Renal cortical epithelial cell (primary cell): ENCODE measurements around the gene UBA5. TPM values are rescaled to one million over a fixed set of nuclear protein-coding genes. Genes with fewer than 3 reads are reported as not detected.

Source experiments
- DNase-seq: peaks from one replicate; pipeline ENCODE4 v3.0.0-alpha.2; 2011; ENCODE audit warnings: low read depth
- total RNA-seq: library from RNA; depleted of rRNA; stranded (reverse); fragments of >200 nt; gene quantifications from 2 replicates; pipeline ENCODE4 v1.2.3, GENCODE V29; 2014

UBA5 gene
- total RNA-seq, 1 donor from 2014 or later = 43.2 TPM

DNA sequence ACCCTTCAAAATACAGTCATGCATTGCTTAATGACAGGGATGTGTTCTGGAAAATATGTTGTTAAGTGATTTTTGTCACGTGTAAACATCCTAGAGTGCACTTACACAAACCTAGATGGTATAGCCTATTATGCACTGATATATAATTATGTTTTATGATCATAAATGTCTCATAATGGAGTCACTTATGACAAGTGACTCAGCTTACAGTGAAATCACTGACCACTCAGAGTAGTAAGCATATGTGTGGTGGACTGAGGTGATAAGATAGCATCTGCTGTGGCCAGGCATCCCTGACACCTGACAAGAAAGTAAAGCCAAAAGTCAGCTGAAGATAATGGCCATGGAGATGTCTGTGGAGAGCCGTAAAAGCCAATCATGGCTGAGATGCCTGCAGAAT is 5.9 kb upstream of the UBA5 start:
- no peak for DNase-seq

DNA sequence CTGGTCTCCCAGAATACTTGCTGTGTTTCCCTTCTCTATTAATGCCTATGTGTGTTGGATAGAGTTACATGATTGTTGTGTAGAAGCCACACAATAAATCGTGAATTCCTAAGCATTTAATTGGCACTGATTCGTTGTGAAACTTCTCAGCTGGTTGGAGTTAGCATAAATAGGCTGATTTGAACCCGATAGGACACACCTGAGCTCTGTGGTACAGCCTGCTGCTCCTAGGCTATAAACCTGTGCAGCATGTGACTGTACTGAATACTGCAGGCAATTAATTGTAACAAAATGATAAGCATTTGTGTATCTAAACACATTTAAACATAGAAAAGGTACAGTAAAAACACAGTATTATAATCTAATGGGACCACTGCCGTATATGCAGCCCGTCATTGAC is 5.4 kb upstream of the UBA5 start:
- DNase-seq = peak; percentile 39

DNA sequence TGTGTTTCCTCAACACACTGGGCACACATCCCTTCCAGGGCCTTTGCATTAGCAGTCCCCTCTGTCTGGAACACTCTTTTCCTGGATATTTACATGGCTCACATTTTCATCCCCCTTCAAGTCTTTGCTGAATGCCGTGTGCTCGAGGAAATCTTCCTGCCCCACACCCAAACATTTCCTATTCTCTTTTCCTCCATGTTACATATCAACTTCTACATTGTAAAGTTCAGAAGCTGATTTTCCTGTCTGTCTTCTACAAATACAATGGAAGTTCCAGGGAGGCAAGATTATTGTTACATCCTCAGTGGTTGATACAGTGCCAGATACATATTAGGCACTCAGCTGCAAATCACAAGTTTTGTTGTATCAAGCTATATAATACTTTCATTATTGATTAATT is 4.7 kb upstream of the UBA5 start:
- no peak for DNase-seq

DNA sequence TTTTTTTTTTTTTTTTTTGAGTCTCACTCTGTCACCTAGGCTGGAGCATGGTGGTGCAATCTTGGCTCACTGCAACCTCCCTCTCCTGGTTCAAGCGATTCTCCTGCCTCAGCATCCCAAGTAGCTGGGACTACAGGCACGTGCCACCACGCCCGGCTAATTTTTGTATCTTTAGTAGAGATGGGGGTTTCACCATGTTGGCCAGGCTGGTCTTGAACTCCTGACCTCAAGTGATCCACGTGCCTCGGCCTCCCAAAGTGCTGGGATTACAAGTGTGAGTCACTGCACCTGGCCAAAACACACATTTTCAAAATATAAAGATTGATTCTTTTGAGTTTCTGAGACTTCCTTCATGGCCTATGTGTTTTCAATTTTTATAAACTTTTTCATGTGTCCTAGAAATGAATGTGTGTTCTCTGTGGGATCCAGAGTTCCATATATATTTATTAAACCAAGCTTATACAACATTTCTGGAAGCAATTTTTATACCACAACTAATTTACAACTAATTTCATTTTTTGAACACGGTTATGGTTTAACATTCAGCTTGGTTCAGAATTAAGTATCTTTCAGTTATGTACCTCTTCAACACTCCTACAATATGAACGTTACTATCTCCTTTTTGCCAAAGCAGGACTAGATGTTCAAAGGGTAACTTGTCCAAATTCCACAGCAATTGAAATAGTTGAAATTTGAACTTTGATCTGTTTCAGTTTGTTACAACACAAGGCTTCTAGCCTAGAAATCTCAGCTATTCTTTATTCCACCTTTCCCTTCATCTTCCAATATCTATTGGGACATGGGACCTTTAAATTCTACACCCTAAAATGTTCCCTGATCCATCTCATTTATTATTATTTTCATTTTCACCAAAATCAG is 2.0 kb upstream of the UBA5 start:
- DNase-seq = peak; percentile 25

DNA sequence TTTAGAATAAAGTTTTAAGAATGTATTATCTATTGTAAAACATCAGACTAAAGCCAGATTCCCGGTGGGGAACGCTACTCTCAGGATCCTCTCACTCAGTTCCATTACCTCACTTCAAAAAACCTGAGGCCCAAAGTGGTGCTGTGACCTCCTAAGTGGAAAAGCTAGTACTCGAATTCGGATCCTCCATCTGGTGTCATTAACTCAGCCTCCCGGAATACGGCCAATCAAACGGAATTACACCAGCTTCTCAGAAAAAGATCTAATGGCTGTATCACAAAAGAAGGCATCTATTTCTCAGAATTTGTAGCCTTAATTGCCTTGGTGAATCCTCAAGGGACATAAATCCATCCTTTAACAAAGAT is 1.1 kb upstream of the UBA5 start:
- no peak for DNase-seq

DNA sequence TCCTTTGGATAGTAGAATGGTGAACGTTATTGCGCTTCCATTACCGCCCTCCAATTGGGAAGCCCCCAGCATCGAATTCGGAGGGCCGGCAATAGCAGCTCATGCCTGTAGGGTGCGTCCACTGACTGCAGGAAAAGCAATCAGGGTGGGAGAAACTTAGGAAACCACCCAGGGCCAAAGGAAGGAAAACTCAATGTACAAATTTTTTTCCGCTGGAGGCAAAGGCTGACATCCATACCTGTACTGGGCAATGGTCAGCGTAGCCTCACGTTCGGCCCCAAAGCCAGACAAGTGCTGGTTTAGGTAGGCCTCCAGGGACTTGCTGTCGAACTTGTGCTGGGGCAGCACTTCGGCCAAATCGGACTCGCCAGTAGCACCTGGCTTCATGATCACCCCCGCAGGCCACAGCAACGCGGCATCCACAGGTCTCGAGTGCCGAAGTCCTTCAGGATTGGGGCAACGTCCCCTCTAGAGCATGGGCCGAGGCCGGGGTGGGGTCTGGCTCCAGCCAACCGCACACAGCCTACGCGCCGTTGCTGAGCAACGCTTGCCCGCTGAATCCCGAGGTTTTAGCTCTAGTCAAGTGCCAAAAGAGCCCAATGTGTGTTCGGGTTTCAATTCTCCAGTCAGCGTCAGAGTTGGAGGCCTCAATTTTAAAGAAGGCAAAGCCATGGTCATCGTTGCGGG is 621 bp upstream of the UBA5 start, which contains the start of gene ACAD11:
ACAD11 (minus strand) TSS at position 445 of the 687 bp plus-strand sequence; CDS start at position 387, 58 bp downstream.
- DNase-seq = peak; percentile 73

DNA sequence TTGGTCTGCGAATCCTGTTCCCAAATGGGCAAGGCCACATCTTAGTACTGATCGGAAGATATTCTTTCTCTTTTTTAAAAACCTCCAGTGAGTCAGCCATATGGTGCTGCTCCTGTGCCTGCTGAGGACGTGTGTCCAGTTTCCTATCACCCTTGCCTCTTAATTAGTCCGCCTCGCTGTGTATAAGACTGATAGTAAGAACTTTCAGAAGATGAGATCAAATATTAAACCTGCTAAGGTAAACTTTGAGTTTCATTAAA is 612 bp downstream of the UBA5 start:
- no peak for DNase-seq

DNA sequence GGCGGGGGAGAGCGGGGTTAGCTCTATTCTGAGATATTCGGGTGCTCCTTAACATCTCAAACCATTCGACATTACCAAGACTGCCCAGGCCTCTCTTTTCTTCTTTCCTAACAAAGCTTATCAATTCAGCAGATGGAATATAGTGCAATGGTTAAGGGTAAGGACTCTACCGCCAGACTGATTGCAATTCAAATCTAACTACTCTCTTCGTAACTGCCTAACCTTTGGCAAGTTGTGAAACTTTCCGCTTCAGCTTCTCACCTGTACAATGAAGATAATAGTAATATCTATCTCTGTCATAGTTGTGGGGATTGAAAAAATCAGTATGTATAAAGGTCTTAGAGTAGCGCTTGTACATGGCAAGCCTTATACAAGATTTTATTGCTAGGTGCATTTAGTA is 972 bp downstream of the UBA5 start:
- no peak for DNase-seq

DNA sequence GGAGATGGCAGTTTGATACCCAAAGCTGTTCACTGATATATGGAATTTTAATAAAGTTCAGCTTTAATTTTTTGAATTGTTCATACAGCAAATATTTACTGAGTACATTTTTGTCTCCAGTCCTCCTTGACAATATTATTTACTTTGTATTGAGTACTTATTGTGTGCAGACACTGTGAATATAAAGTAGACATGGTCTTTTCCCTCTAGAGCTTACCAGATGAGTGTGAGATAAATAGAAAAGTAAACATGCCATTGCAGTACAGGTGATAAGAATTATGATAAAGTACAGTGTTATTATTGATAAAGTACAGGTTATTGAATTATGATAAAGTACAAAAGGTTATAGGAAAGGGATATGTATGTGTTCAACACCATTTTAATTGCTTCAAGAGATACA is 2.1 kb downstream of the UBA5 start:
- DNase-seq = no peak

DNA sequence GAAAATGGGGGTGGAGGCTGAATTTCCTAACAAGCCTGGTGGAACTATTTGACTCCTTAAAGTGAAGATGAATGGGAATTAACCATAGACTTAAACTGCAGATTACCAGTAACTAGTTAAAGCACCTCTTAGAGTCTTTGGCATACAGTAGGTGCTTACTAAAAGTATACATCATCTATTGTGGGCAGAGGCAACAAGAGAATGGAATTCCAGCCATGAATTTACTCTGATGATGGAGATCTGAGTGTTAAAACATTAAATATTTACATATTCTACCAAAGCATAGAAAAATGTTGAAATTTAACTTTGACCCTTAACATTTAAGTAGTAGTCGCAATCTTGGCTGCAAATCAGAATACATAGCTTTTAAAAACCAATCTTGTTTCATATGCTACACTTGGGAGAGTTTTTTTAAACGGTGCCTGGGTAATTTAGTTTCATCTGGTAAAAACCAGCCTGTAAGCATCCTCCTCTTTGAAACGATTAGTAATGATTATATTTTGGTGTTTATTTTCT is 5.2 kb downstream of the UBA5 start:
- DNase-seq = no peak

DNA sequence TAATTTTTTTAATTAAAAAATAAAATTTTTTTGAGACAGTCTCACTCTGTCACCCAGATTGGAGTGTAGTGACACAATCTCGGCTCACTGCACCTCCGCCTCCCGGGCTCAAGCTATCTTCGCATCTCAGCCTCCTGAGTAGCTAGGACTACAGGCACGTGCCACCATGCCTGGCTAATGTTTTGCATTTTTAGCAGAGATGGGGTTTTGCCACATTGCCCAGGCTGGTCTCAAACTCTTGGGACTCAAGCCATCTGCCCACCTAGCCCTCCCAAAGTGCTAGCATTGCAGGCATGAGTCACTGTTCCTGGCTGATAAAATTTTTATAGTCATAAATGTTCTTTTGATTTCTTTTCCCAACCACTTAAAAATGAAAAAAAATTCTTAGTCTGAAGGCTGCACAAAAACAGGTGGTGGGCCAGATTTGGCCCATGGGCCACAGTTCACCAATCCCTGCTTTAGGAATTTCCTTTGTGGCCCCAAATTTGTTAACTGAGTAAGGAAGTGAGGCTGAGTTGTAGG is 9.2 kb downstream of the UBA5 start:
- DNase-seq = no peak

DNA sequence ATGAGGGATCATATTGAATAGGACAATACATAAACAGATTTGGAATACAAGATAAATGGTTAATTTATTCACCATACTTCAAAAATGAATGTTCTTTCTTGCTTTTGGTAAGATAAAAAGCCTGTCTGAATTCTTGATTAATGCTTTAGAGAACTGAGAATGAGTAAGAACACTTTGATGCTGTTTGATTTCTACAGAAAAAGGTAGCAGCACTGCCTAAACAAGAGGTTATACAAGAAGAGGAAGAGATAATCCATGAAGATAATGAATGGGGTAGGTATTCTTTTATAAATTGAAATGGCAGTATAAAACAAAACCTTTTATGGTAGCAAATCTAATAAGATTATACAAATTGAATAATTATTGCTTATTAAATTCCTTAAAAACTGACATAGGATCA is 15.3 kb downstream of the UBA5 start:
- DNase-seq = no peak

DNA sequence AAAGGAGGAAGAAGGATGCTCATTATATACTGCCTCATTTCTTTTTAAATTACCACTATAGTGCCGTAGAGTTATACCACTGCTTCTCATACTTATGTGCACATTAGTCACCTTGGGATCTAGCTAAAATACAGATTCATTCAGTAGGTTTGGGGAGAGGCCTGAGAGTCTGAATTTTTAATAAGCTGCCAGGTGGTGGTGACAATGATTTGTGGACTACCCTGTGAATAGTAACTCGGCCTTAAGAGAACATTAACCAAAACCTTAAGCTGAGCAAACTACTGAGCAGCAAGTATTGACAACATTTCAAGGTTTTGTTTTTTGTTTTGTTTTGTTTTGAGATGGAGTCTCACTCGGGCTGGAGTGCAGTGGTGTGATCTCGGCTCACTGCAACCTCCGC is 19.8 kb downstream of the UBA5 start:
- peak; percentile 64 for DNase-seq

DNA sequence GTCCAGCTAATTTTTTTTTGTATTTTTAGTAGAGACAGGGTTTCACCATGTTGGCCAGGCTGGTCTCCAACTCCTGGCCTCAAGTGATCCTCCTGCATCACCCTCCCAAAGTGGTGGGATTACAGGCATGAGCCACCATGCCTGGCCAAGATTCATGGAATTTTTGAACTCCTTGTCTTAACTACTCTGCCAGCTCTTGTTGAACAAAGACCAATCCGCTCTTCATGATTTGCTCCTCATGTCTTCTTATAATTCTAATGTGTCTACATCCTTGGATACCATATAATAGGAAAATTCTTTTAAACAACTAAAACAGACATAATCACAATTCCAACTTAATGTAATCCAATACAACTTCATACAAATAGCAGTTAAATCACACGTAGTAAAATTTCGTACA is 21.3 kb downstream of the UBA5 start:
- no peak for DNase-seq

DNA sequence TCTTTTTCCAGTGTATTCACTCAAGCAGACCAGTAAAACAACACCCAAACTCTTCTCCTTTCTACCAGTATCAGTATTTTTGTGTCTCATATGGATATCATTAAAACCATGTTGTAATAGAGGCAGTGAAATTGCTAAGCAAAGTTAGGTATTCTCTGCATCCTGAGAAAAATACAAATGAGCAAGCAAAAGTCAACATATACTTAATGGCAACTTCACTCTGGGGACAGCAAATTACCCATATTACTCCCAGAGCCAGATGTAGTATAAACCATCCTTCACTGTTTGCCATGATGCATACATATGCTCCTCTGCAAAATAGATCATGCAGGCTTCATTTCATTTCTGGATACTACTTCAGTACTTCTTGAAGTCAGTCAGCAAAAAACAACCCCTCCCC is 22.1 kb downstream of the UBA5 start:
- DNase-seq = no peak

DNA sequence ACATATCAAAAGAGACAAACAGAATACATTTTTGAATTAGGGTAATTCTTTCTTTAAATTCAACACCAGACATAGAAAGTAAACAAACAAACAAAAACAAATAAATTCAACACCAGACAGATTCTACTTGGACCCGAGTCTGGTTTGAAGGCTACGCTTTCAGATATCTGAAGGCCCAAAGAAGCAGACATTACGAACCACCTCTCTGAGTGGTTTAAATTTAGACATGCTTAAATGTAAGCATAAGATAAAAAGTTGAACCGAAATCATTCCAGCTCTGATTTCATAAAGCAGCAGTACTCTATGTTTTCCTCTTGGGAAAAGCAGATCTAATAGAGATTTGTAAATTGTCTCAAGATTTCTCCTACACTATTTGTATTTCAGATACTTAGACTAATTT is 29.9 kb downstream of the UBA5 start:
- DNase-seq = no peak

DNA sequence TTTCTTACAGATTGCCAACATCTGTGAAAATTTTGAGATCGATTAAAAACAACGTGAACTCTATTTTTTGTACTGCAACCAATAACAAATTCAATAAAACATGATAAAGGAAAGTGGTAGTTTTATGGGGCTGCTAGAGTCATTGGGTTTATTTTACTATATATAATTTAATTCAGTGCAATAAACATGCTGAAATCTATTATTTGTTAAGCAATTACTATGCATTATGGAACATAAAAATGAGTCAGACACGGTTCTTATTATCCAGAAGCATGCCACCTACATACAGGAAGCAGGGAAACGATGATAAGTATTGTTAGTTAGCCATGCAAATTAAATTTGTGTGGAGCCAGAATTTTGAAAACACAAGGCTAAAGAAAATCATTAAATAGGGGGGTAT is 34.9 kb downstream of the UBA5 start:
- DNase-seq = no peak

DNA sequence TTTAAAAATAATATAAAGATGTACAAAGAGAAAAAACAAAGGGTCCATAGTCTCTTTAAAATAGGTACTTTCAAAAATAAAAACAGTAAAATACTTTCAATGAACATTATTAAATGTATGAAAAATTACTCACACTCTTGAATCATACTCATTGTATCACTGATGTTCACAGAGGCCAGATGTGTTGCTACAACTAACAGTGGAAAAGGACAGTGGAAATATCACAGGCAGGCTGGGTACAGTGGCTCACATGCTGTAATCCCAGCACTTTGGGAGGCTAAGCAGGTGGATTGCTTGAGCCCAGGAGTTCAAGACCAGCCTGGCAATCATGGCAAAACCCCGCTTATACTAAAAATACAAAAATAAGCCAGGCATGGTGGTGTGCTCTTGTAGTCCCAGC is 35.3 kb downstream of the UBA5 start:
- DNase-seq = no peak

DNA sequence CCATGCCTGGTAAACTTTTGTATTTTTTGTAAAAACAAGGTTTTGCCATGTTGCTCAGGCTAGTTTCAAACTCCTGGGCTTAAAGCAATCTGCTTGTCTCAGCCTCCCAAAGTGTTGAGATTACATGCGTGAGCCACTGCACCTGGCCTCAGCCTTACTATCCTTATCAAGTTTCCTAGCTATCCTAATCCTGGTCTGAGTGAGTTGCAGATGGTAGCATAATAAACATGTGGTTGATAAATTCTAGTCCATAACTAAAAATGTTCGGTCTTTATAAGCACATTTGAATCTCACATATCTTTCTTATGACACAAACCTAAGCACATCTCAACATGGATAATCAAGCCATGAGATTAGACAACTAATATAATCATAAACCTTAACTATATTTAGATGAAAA is 43.6 kb downstream of the UBA5 start:
- no peak for DNase-seq

DNA sequence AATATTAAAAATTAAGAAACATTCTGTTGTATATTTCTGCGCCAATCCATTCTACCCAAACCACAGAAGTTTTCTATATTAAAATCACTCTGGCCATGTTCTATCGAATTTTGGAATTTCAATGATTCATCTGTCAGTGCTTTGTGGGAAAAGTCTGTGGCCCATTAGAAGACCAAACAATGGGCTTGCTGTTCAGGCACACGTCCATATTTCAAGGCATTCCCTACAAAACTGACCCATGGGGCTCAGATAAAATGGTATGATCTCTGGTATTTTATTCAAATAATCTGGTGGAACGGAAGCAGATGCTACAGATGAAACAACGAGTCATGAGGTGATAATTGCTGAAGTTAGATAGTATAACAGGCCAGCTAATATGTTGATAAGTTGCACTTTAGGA is 49.6 kb downstream of the UBA5 start:
- DNase-seq = no peak

DNA sequence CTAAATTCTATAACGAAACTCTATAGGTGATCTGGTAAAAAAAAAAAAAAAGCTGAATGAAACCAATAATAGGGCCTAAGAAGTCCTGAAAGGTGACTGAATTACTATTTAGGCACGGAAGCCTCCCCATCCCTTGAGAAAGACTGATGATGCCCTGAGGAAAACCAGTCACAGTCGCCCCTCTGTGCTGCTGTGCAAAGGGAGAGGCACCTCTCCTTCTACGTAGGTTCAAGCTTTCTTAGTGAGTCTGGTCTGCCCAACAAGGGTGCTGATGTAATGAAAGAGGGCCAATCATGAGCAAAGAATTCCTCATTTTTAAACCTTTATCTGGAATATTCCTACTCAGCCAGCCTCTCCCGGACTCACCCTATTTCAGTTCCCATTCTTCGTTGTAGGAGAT is 50.2 kb downstream of the UBA5 start:
- no peak for DNase-seq

DNA sequence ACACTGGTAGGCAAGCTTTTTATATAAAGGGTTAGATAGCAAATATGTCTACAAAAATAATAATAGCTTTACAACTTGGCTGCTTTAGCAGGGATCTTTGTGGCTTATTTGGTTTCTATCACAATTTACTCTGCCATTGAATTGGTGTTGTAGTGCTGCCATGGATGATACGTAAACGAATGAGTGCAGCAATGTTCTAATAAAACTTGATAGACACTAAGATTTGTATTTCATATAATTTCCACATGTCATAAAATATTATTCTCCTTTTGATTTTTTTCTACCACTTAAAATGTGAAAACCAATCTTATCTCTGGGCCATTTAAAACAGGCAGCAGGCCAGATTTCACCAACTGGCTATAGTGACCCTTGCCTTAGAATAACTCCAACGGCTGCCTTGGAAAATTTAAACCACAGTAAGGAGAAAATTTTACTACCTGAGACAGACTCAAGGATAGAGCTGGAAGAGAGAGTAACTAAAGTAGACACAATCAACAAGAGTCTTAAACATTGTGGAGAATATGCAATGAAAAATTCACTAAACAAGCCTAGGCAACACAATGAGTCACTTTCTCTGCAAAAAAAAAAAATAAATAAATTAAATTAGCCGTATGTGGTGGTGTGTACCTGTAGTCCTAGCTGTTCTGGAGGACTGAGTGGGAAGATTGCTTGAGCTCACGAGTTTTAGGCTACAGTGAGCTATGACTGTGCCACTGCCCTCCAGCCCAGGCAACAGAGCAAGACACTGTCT is 54.0 kb downstream of the UBA5 start:
- no peak for DNase-seq

DNA sequence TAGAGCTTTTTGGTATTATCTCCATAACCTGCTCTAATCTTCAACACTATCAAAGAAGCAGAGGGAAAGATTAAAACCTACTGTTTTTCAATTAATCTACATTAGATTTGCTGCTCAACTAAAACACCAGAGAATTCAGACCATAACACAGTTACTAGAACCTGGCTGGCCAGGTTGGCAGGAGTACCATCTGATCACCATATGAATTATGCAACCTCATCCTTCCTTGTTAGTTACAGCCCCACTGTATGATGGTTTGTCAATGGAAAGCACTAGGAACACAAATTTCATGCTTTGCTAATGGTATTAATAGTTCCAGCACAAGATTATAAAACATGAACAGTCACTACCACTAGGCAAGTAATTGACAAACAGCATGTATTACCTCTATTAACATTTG is 56.2 kb downstream of the UBA5 start:
- DNase-seq = no peak
